Chondrocyte (in vitro differentiated cells): ENCODE data around the gene POMP. TPM values are rescaled to one million over a fixed set of nuclear protein-coding genes. Genes with fewer than 3 reads are reported as not detected.

Experiments
- DNase-seq: peaks from one replicate; pipeline ENCODE4 v3.0.0; 2021; ENCODE audit warnings: mixed read lengths, low spot score
- H3K27ac Mint-ChIP-seq: one replicate; pipeline ENCODE4 v1.8.0; 2021; ENCODE audit warnings: mild to moderate bottlenecking, moderate library complexity, mixed read lengths; ENCODE audit not compliant: unreplicated experiment
- H3K27me3 Mint-ChIP-seq: 2 replicates; pipeline ENCODE4 v1.8.0; 2021; ENCODE audit warnings: low read depth, mixed read lengths
- H3K36me3 Mint-ChIP-seq: 2 replicates; pipeline ENCODE4 v1.8.0; 2021; ENCODE audit warnings: low read depth, mixed read lengths
- H3K4me1 Mint-ChIP-seq: 2 replicates; pipeline ENCODE4 v1.8.0; 2021; ENCODE audit warnings: low read depth, mild to moderate bottlenecking, mixed read lengths
- H3K4me3 Mint-ChIP-seq: one replicate; pipeline ENCODE4 v1.8.0; 2021; ENCODE audit warnings: mild to moderate bottlenecking, moderate library complexity, mixed read lengths; ENCODE audit not compliant: unreplicated experiment
- H3K9me3 Mint-ChIP-seq: 2 replicates; pipeline ENCODE4 v1.8.0; 2021; ENCODE audit warnings: low read depth, mixed read lengths
- total RNA-seq: library from RNA; stranded (reverse); gene quantifications from 3 replicates; pipeline ENCODE4 v1.2.1, GENCODE V29; 2021
- TF ChIP-seq, protein P1 (sequence below): fragments of 200-600 bp; sonication (generic); IDR thresholded peaks from 2 replicates; pipeline ENCODE4 v1.5.0; 2021; ENCODE audit warnings: antibody characterized with exemption, mild to moderate bottlenecking, moderate library complexity

The POMP gene
- total RNA-seq, 1 donor from 2014 or later = 85.5 TPM

- H3K36me3 Mint-ChIP-seq = peaks cover 13% of the 10 kb centered on the region
- no peak for DNase-seq
Measured at GRCh38 chr13:28707629-28708427, 48.9 kb downstream of the POMP start.

DNA sequence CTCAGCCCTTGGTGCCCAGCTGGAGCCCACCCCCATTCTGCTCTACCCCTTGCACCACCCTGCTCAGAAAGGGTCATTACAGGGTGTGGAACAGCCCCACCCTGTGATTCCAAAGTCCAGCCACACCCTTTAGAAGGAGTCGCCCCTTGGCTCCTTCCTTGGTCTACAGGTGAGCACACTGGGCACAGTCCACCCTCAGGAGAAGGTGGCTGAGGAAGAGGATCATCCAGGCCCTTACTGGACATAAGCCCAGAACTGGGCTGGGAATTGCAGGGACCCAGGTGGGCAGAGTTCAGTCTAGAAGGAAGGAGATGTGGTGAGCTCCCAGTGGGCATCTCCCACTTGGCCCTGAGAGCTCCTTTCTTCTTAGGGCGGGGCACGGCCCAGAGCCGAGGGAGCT is 51.2 kb downstream of the POMP start:
- no peaks in the 10 kb centered on the region for H3K9me3 Mint-ChIP-seq
- no peaks in the 10 kb centered on the region for H3K27me3 Mint-ChIP-seq
- peaks cover 12% of the 10 kb centered on the region for H3K4me1 Mint-ChIP-seq
- no peak for DNase-seq
- H3K4me3 Mint-ChIP-seq = no peak overlapping the region
- H3K36me3 Mint-ChIP-seq = peaks cover 11% of the 10 kb centered on the region
- TF ChIP-seq, protein P1, sequence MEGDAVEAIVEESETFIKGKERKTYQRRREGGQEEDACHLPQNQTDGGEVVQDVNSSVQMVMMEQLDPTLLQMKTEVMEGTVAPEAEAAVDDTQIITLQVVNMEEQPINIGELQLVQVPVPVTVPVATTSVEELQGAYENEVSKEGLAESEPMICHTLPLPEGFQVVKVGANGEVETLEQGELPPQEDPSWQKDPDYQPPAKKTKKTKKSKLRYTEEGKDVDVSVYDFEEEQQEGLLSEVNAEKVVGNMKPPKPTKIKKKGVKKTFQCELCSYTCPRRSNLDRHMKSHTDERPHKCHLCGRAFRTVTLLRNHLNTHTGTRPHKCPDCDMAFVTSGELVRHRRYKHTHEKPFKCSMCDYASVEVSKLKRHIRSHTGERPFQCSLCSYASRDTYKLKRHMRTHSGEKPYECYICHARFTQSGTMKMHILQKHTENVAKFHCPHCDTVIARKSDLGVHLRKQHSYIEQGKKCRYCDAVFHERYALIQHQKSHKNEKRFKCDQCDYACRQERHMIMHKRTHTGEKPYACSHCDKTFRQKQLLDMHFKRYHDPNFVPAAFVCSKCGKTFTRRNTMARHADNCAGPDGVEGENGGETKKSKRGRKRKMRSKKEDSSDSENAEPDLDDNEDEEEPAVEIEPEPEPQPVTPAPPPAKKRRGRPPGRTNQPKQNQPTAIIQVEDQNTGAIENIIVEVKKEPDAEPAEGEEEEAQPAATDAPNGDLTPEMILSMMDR = no peak
- no peak overlapping the region for H3K27ac Mint-ChIP-seq

More at GRCh38 chr13:28707629-28708427, 48.9 kb downstream of the POMP start:
- Mint-ChIP-seq H3K4me1 (peaks cover 9% of the 10 kb centered on the region), H3K27me3 (no peaks in the 10 kb centered on the region), H3K9me3 (no peaks in the 10 kb centered on the region), H3K27ac (no peak overlapping the region), H3K4me3 (no peak overlapping the region)
- TF ChIP-seq, protein P1 = no peak

DNA sequence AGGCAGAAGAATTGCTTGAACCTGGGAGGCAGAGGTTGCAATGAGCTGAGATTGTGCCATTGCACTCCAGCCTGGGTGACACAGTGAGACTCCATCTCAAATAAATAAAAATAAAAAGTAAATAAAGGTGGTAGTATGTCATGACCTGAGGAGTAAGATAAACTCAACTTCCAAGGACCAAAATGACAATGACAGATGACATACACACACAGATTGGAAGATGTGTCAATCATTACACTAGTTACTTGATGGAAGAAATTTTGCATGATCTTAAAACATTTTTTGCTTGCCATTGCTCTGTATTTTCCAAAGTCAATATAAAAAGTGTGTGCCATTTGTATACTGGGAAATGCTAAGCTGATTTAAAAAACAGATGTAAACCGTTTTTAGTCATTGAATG is 55.7 kb downstream of the POMP start:
- Mint-ChIP-seq H3K4me3 (no peak overlapping the region), H3K4me1 (peaks cover 31% of the 10 kb centered on the region), H3K27me3 (no peaks in the 10 kb centered on the region), H3K9me3 (no peaks in the 10 kb centered on the region), H3K27ac (no peak overlapping the region), H3K36me3 (peaks cover 4% of the 10 kb centered on the region)
- TF ChIP-seq, protein P1 = no peak
- no peak for DNase-seq

- Mint-ChIP-seq H3K36me3 (no peaks in the 10 kb centered on the region), H3K27ac (peak overlapping the region; percentile 17), H3K4me3 (peak overlapping the region; percentile 88), H3K4me1 (peaks cover 44% of the 10 kb centered on the region), H3K27me3 (no peaks in the 10 kb centered on the region), H3K9me3 (no peaks in the 10 kb centered on the region)
- DNase-seq = no peak
- TF ChIP-seq, protein P1 = no peak
Measured at GRCh38 chr13:28716511-28716910, 57.6 kb downstream of the POMP start.

DNA sequence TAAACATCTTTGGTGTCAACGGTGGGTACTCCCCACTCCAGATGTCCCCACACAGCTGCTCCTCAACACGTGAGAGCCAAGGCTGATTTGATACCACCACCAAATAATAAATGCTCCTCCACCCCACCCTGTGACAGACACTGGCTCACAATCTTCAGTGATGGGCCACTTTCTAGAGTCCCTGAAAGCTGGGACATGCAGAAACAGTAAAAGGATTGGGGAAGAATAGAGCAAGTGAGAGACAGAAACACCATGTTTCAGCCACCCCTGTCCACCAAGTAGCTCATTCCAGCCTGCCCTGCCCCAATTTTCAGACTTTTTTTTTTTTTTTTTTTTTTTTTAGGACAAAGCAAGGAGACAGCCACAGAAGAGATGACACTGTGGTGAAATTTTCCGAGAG is 58.2 kb downstream of the POMP start:
- peak overlapping the region; percentile 12 for H3K27ac Mint-ChIP-seq
- peak overlapping the region; percentile 88 for H3K4me3 Mint-ChIP-seq
- H3K36me3 Mint-ChIP-seq = no peaks in the 10 kb centered on the region
- no peak for DNase-seq
- TF ChIP-seq, protein P1 = no peak
- H3K27me3 Mint-ChIP-seq = no peaks in the 10 kb centered on the region
- no peaks in the 10 kb centered on the region for H3K9me3 Mint-ChIP-seq
- peaks cover 44% of the 10 kb centered on the region for H3K4me1 Mint-ChIP-seq
